Measurements from ENCODE around the gene CCBE1. TPM values are rescaled to one million over a fixed set of nuclear protein-coding genes. Genes with fewer than 3 reads are reported as not detected.

CCBE1 gene
- total RNA-seq, 2 experiments from 2014 or later: 0.36 TPM; not detected in 1

DNA sequence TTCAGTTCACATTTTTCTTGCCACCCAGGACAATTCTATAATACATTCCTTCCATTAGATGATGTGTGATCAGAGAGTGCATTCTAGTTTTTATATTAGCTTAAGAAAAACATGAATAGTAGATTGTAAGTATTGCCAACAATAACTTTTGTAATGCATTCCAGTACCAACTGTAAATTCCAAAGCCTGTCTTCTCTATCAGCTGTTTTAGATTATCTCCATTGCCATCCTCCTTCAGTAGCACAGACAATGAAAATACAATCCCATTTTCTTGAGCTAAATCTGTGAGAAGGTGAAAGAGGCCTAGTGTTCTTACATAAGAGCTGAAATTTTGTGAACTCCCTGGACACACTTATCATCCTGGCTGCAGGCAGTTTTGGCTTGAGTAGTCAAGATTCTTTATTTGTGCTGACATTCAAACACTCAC, 103.9 kb downstream of the CCBE1 start:
- H3K36me3 Mint-ChIP-seq: no peaks in the 10 kb centered on the region
- CTCF ChIA-PET: no interaction called here

DNA sequence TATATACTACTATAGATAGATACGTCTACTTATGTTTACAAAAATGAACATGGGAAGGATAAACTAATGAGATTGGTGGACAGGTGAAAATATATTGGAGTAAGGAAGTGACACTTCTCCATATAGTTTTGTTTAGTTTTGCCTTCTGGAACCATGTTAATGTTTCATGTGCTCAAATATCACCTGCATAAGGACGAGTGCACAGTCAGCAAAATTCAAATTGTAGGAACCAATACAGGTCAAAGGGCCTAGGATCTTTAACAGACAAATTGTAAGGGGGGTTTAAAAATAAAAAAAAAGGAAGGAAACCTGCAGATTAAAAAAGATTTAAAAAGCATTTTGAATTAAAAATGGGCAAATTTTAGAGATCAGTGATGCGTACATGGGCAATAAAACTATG, 104.6 kb downstream of the CCBE1 start:
- peaks cover 2% of the 10 kb centered on the region for H3K27me3 Mint-ChIP-seq
- no peaks in the 10 kb centered on the region for H3K4me1 Mint-ChIP-seq (ENCODE audit: low read depth)
- ChIA-PET CTCF (no interaction called here), POLR2A (no interaction called here)
- intact Hi-C loops (cut with micrococcal nuclease): no loop called here
- H3K27ac Mint-ChIP-seq: no peak overlapping the region
- no peaks in the 10 kb centered on the region for H3K9me3 Mint-ChIP-seq
- H3K4me3 Mint-ChIP-seq: no peak overlapping the region
- DNase-seq: no peak
- H3K36me3 Mint-ChIP-seq: no peaks in the 10 kb centered on the region

More for the DNA sequence above, 103.9 kb downstream of the CCBE1 start:
- POLR2A ChIA-PET: no interaction called here
- Mint-ChIP-seq H3K27ac (no peak overlapping the region), H3K9me3 (no peaks in the 10 kb centered on the region), H3K4me3 (no peak overlapping the region), H3K27me3 (peaks cover 2% of the 10 kb centered on the region), H3K4me1 (ENCODE audit: low read depth) (no peaks in the 10 kb centered on the region)
- DNase-seq: no peak
- intact Hi-C loops (cut with micrococcal nuclease): no loop called here

DNA sequence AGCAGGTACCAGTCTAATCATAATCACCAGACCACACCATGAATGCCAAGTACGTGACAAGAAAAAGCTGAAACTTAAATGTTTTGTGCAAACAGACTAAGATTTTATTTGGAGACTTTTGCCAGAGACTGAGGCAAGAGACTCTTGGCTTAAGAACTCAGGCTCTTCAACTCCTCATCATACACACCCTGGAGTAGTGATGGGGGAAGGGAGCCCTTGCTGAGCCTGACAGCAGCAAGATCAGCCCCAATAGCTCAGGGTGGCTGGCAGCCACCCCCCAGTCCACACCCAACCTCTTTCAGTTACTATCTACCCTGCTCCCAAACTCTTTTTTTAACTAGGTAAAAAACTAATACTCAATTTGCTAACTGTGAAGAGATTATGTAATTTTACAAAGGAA, 114.8 kb downstream of the CCBE1 start:
- Mint-ChIP-seq H3K4me1 (ENCODE audit: low read depth) (no peaks in the 10 kb centered on the region), H3K27me3 (peaks cover 4% of the 10 kb centered on the region), H3K9me3 (no peaks in the 10 kb centered on the region), H3K27ac (no peak overlapping the region), H3K4me3 (no peak overlapping the region), H3K36me3 (no peaks in the 10 kb centered on the region)
- DNase-seq: no peak
- intact Hi-C loops (cut with micrococcal nuclease): no loop called here
- ChIA-PET POLR2A (no interaction called here), CTCF (no interaction called here)

DNA sequence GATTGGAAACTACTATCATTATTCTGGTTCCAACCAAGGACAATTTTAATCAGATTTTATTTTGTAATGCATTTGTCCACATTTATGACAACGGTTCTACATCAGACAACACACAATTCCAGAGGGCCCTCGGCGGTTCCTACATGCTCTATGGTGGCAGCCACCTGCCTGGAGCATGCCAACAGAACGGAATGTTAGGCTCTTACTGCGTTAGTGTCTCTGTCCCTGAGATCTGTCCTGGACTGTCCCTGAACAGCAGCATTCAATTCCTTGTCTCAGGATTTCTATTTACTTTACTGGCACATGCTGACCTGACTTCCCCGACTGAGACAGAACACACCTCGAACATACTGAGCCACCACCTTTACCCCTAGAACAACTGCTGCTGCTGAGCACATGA, 117.7 kb downstream of the CCBE1 start:
- CTCF ChIA-PET: no interaction called here
- H3K27me3 Mint-ChIP-seq: no peaks in the 10 kb centered on the region
- H3K4me3 Mint-ChIP-seq: no peak overlapping the region
- intact Hi-C loops (cut with micrococcal nuclease): no loop called here
- H3K27ac Mint-ChIP-seq: no peak overlapping the region
- POLR2A ChIA-PET: no interaction called here
- no peaks in the 10 kb centered on the region for H3K4me1 Mint-ChIP-seq (ENCODE audit: low read depth)
- no peaks in the 10 kb centered on the region for H3K36me3 Mint-ChIP-seq
- DNase-seq: no peak
- no peaks in the 10 kb centered on the region for H3K9me3 Mint-ChIP-seq

DNA sequence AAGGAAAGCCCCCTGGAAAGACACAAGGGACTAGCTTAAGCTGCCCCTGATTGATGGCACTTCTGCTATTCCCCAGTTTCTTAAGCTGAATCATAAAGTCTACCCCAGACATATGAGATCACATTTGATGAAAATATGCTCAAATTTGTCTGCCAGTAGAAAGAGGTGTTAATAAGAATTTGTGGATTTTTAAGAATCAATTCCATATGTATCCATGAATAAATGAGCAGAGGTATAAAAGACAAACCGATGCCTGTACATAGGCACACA, 119.9 kb downstream of the CCBE1 start:
- no peak for DNase-seq
- intact Hi-C loops (cut with micrococcal nuclease): no loop called here
- no peak overlapping the region for H3K4me3 Mint-ChIP-seq
- POLR2A ChIA-PET: no interaction called here
- H3K9me3 Mint-ChIP-seq: no peaks in the 10 kb centered on the region
- no peaks in the 10 kb centered on the region for H3K4me1 Mint-ChIP-seq (ENCODE audit: low read depth)
- no peak overlapping the region for H3K27ac Mint-ChIP-seq
- H3K36me3 Mint-ChIP-seq: no peaks in the 10 kb centered on the region
- H3K27me3 Mint-ChIP-seq: no peaks in the 10 kb centered on the region
- CTCF ChIA-PET: no interaction called here

DNA sequence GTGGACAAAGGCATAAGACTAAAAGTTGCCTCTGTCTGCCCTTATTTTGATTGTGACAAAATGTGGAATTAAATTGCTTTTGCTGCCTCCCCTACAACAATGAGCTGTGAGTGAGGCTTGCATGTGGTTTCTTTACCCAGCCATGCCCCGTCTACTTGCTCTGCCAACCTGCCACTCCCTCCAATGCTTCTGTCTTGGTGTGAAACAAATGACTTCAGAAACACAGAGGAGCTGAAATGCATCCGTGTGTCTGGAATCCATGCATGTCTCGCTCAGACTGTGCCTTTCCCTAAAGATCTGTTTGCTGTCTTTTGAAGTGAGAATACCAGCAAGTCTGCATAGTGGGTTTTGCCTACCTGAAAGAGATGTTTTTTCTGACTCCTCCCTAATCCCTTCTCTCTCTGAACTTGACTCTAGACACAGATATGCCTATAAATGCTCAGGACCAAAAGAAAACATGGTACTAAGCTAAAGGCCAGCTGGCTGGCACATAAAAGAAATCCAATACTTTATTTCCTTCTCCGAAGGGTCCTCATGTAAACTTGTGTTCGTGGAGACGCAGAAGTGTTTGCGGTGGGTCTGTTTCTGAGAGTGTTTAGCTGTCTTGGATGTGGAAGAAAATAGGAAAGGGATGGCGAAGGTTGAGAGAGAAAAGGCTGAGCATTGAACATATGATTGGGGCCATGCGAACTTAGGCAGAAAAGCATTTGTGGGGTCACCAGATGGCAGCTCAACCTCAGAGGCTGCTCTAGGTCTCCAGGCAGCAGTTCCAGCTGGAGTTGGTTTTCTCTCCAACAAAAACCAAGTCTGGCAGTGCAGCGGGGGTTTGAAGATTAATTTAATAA, 120.5 kb downstream of the CCBE1 start:
- no peaks in the 10 kb centered on the region for H3K4me1 Mint-ChIP-seq (ENCODE audit: low read depth)
- DNase-seq: no peak
- no peaks in the 10 kb centered on the region for H3K9me3 Mint-ChIP-seq
- H3K27ac Mint-ChIP-seq: no peak overlapping the region
- intact Hi-C loops (cut with micrococcal nuclease): no loop called here
- no peaks in the 10 kb centered on the region for H3K36me3 Mint-ChIP-seq
- no peak overlapping the region for H3K4me3 Mint-ChIP-seq
- ChIA-PET CTCF (no interaction called here), POLR2A (no interaction called here)
- no peaks in the 10 kb centered on the region for H3K27me3 Mint-ChIP-seq

DNA sequence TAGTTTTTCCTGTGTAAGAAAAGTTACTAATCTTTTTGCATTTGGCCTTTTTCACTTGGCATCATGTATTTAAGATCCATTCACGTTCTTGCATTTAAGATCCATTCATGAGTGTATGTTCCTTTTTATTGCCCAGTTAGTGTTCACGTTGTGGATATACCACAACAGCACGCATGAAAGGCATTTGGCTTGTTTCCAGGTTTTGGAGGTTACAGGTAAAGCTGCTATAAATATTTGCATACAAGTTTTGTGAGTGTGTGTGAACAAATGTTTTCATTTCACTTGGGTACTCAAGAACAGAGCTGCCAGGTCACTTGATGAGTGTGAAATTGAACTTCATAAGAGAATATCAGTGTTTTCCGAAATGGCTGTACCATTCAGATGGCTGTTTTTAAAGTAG, 121.2 kb downstream of the CCBE1 start:
- Mint-ChIP-seq H3K9me3 (no peaks in the 10 kb centered on the region), H3K27me3 (no peaks in the 10 kb centered on the region), H3K36me3 (no peaks in the 10 kb centered on the region), H3K4me3 (no peak overlapping the region), H3K27ac (no peak overlapping the region), H3K4me1 (ENCODE audit: low read depth) (no peaks in the 10 kb centered on the region)
- CTCF ChIA-PET: interaction anchor here (0.9 kb wide), 1 partner anchor 22 kb away, joined by 3 read pairs; no protein-coding TSS in a partner anchor
- DNase-seq: no peak
- POLR2A ChIA-PET: no interaction called here
- intact Hi-C loops (cut with micrococcal nuclease): no loop called here

DNA sequence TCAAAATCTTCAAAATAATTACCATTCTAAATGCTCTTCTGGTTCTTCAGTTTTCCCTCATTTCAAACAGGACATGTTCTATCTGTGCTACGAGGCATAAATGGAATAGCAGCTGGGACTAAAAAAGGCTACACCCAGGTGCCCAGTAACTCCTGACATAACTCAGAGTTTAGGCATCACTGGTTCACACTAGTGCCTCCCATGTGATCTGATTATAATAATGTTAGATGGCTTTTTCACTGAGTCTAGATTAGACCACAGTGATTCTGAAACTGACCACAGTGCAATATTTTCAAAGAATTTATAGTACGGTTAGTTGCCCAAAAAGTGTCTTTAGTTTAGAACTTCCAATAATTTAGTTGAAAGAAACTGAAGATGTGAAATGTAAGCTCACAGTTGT, 123.3 kb downstream of the CCBE1 start:
- no peaks in the 10 kb centered on the region for H3K4me1 Mint-ChIP-seq (ENCODE audit: low read depth)
- H3K4me3 Mint-ChIP-seq: no peak overlapping the region
- H3K27me3 Mint-ChIP-seq: no peaks in the 10 kb centered on the region
- H3K36me3 Mint-ChIP-seq: no peaks in the 10 kb centered on the region
- H3K27ac Mint-ChIP-seq: no peak overlapping the region
- no peak for DNase-seq
- ChIA-PET CTCF (no interaction called here), POLR2A (no interaction called here)
- no peaks in the 10 kb centered on the region for H3K9me3 Mint-ChIP-seq
- intact Hi-C loops (cut with micrococcal nuclease): no loop called here

DNA sequence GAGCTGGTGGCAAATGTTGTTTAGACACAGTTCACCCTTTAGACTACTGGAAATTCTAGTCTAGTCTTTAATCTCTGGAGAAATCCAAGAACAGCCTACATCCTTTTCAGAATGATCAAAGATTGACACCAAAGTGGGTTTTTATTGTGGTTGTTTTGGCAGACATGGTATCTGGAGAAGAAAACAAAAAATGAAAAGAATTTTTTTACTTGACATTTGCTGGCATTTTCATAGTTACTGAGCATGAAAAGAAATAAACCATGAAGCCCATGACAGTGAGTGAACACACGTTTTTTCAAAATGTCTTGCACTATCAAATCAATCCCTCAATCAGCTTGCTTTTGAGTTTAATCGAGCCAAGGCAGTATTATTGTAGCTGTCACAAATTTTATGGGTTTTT, 125.3 kb downstream of the CCBE1 start:
- Mint-ChIP-seq H3K27ac (no peak overlapping the region), H3K4me1 (ENCODE audit: low read depth) (no peaks in the 10 kb centered on the region), H3K27me3 (no peaks in the 10 kb centered on the region), H3K36me3 (no peaks in the 10 kb centered on the region), H3K4me3 (no peak overlapping the region), H3K9me3 (no peaks in the 10 kb centered on the region)
- intact Hi-C loops (cut with micrococcal nuclease): no loop called here
- CTCF ChIA-PET: no interaction called here
- DNase-seq: no peak
- POLR2A ChIA-PET: no interaction called here

DNA sequence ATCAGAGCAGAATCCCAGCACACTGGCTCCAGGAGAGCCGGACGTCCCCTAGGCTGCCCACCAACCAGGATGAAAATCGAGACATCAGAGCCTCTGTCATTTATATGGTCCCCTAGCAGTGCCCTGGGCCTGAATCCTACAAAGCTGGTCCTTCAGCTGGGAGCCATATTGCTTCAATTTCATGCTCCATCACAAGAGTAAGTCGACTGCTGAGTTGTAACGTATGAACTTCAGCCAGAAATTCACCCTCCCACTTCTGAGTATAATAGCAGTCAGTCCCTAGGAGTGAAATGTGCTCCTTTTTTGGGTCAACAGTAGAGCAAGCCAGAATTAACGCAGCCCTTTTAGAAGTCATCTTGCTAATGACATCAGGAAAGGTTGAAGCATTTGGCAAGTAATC, 126.4 kb downstream of the CCBE1 start:
- DNase-seq: no peak
- Mint-ChIP-seq H3K27me3 (no peaks in the 10 kb centered on the region), H3K4me1 (ENCODE audit: low read depth) (no peaks in the 10 kb centered on the region), H3K9me3 (no peaks in the 10 kb centered on the region), H3K36me3 (no peaks in the 10 kb centered on the region), H3K4me3 (no peak overlapping the region), H3K27ac (no peak overlapping the region)
- ChIA-PET POLR2A (no interaction called here), CTCF (no interaction called here)
- intact Hi-C loops (cut with micrococcal nuclease): no loop called here

DNA sequence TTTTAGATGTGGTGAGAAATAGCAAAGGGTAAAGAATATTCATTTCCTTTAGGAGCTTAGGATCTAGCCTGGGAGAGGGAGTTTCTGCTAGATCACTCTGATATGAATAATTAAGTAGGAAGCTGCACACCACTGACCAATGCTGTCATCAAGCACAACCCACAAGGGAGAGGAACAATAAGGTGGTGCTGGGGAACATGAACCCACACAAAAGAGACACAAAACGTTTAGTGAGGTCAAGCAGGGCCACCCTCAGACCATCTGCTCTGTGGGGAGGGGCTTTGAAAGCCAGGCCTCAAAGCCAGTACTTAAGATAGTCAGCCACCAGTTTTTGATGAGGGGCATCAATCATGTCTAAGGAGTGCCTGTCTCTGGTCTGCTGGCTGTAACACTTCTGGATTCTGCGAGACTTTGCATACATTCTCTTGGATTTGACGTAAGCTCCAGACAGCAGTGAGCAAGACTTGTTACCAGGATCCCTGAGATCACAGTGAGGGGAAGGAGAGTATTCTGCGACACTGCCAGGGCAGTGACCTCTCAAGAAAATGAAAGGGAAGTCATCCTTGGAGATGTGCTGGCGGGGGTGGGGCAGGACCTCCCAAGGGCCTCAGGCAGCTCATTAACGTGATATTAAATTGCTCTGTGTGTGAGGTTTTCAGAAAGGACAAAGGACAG, 127.0 kb downstream of the CCBE1 start:
- ChIA-PET POLR2A (no interaction called here), CTCF (no interaction called here)
- H3K4me3 Mint-ChIP-seq: no peak overlapping the region
- H3K27ac Mint-ChIP-seq: no peak overlapping the region
- intact Hi-C loops (cut with micrococcal nuclease): no loop called here
- DNase-seq: no peak
- H3K4me1 Mint-ChIP-seq (ENCODE audit: low read depth): no peaks in the 10 kb centered on the region
- no peaks in the 10 kb centered on the region for H3K9me3 Mint-ChIP-seq
- H3K36me3 Mint-ChIP-seq: no peaks in the 10 kb centered on the region
- H3K27me3 Mint-ChIP-seq: no peaks in the 10 kb centered on the region

DNA sequence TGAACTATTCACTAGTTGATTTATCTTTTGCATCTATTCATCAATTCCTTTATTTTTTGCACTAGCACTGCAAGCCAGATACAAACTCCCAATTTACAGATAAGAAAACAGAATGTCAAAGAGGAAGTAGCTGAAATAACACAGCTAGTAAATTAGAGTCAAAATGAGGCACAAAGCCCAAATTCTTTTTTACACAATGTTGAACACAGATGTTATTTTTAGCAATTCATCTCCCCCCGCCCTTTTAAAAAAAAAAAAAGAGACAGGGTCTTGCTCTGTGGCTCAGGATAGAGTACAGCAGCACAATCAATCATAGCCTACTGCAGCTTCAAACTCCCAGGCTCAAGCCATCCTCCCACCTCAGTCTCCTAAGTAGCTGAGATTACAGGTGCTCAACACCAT, 127.8 kb downstream of the CCBE1 start:
- ChIA-PET CTCF (no interaction called here), POLR2A (interaction anchor here (0.7 kb wide), 1 partner anchor 131 kb away, joined by 3 read pairs; no protein-coding TSS in a partner anchor)
- H3K4me1 Mint-ChIP-seq (ENCODE audit: low read depth): no peaks in the 10 kb centered on the region
- H3K27ac Mint-ChIP-seq: no peak overlapping the region
- no peaks in the 10 kb centered on the region for H3K9me3 Mint-ChIP-seq
- DNase-seq: no peak
- intact Hi-C loops (cut with micrococcal nuclease): no loop called here
- no peaks in the 10 kb centered on the region for H3K27me3 Mint-ChIP-seq
- no peak overlapping the region for H3K4me3 Mint-ChIP-seq
- no peaks in the 10 kb centered on the region for H3K36me3 Mint-ChIP-seq

DNA sequence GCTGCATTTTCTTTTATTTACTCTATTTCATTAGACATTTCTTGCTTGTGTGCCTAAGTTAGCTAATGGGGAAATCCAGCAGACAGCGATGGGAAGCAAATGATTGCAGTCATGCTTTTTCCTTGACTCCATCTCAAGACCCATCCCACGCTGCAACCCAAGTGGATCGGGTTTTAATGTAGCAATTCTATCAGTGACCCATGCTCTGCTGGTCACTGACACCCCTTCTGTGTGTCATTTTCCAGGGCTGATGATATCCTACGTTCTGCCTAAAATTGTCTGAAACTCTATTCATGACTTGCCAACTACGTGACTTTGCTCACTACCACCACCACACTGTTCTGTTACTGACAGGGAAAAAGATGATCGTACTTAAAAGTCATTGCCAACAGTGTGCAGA, 129.8 kb downstream of the CCBE1 start:
- no peak for DNase-seq
- POLR2A ChIA-PET: no interaction called here
- intact Hi-C loops (cut with micrococcal nuclease): no loop called here
- H3K4me3 Mint-ChIP-seq: no peak overlapping the region
- H3K4me1 Mint-ChIP-seq (ENCODE audit: low read depth): no peaks in the 10 kb centered on the region
- H3K27ac Mint-ChIP-seq: no peak overlapping the region
- no peaks in the 10 kb centered on the region for H3K9me3 Mint-ChIP-seq
- no peaks in the 10 kb centered on the region for H3K36me3 Mint-ChIP-seq
- H3K27me3 Mint-ChIP-seq: no peaks in the 10 kb centered on the region
- CTCF ChIA-PET: no interaction called here

Measured in activated CD4-positive, alpha-beta memory T cell treated with anti-CD3 and anti-CD28 coated beads for 36 hours (primary cell).